Stimulated activated CD8-positive, alpha-beta memory T cell treated with anti-CD3 and anti-CD28 coated beads, Interleukin-7, amount 100 ng/mL, for 24 hours (primary cell): ENCODE results near the gene BTBD6.
"Not testable (repeated sequence)": the region's sequence is repeated elsewhere in the genome, so short reads cannot be mapped to it uniquely, and the experiment has no call there.

Experiments
- DNase-seq: peaks from one replicate; pipeline ENCODE4 v3.0.0-alpha.2; 2020; ENCODE audit warnings: low read depth

The BTBD6 gene

DNA sequence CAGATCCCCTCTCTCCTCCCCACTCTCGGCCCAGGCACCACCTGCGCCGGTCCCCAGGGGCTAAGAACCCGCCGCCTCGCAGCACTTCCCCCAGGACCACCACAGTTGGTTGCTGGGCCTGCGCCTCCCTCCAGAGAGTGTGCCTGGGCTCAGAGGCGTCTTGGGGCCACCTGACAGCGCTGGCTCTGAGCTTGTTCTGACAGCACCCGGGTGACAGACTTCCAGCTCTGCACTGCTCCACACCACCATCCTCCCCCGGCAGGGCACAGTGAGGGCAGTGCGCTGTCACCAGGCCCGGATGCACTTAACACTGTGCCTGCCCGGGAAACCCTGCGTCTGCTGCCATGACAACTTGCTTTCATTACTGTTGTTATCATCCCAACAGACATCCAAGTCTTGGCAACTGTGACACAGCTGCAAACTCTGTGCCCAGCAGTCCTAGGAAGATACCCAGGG lies 45.8 kb downstream of the BTBD6 start:
- DNase-seq: no peak

DNA sequence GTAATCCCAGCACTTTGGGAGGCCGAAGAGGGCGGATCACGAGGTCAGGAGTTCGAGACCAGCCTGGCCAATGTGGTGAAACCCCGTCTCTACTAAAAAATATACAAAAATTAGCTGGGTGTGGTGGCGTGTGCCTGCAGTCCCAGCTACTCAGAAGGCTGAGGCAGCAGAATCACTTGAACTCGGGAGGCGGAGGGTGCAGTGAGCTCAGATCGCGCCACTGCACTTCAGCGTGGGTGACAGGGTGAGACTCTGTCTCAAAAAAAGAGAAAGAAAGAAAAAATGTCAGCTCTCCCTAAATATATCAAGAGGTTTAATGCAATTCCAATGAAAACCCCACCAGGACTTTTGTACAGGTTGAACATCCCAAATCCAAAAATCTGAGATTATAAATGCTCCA lies 49.0 kb downstream of the BTBD6 start:
- DNase-seq: not testable (repeated sequence)

DNA sequence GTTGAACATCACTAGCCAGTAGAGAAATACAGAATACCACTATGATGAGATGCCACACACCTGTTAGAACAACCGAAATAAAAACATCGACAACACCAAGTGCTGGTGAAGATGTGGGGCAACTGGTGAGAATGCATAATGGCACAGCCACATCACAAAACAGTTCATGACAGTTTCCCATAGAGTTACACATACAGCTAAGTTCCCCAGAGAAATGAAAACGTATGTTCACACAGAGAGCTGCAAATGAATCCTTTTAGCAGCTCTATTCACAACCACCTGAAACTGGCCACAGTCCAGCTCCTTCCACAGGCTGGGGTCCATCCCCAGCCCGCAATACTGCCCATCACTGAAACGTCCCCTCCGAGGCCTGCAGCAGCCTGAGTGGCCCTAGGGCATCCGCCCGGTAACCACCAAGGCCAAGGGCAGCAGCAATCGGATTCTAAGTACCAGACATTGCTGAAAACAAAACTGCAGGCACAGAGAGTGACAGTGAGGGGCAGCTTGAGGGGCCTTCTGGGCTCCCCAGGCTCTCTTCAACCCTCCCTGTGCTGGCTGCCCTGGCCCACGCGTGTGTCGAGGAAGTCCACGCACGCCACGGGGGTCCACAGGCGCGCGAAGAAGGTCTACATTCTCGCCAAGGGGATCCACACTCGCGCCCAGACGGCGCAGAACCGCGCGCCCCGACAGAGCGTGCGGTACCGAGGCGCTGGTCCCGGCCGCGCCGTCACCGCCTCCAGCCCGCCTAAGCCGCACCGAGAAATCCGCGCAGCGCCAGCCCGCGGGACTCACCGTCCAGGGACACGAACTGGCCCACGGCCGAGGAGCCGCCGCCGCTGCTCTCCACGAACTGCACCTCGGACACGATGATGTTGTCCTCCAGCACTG lies 51.6 kb downstream of the BTBD6 start:
- DNase-seq: no peak
